SK-N-MC (cell line): ENCODE measurements around the gene ELAVL1.

Source experiments
- DNase-seq: peaks from one replicate; pipeline ENCODE4 v3.0.0-alpha.2; 2011; ENCODE audit warnings: low read depth, low spot score
- H3K27ac ChIP-seq: fragments of 200-600 bp; sonication (generic); 2 replicates; pipeline ENCODE4 v1.5.1; 2016; ENCODE audit warnings: mixed run types
- H3K36me3 ChIP-seq: fragments of 200-600 bp; sonication (generic); 2 replicates; pipeline ENCODE4 v1.6.1; 2017; ENCODE audit warnings: antibody characterized with exemption, low read length, mixed read lengths; ENCODE audit not compliant: insufficient read depth
- H3K4me3 ChIP-seq: fragments of 200-600 bp; sonication (generic); 2 replicates; pipeline ENCODE4 v1.5.1; 2016
- H3K9ac ChIP-seq: fragments of 200-600 bp; sonication (generic); 2 replicates; pipeline ENCODE4 v1.8.0; 2017; ENCODE audit warnings: mixed run types, mixed read lengths; ENCODE audit not compliant: insufficient read length
- H3K9me3 ChIP-seq: fragments of 200-600 bp; sonication (generic); 2 replicates; pipeline ENCODE4 v1.6.1; 2017; ENCODE audit warnings: low read depth, mild to moderate bottlenecking, antibody characterized with exemption, low read length, moderate library complexity, mixed read lengths
- EZH2 ChIP-seq: fragments of 200-600 bp; sonication (generic); IDR thresholded peaks from one replicate; pipeline ENCODE4 v1.6.1; 2017; ENCODE audit warnings: antibody characterized with exemption
- FOXP2 ChIP-seq: optimal IDR thresholded peaks from 2 replicates; pipeline ENCODE3; 2011; ENCODE audit warnings: mild to moderate bottlenecking, moderate library complexity; ENCODE audit not compliant: insufficient read depth; ENCODE audit errors: extremely low read length, control extremely low read depth
- POLR2AphosphoS5 ChIP-seq: IDR thresholded peaks from 2 replicates; pipeline ENCODE4 v1.6.1; 2012; ENCODE audit warnings: mild to moderate bottlenecking, low read depth, low read length, borderline replicate concordance

ELAVL1 gene

DNA sequence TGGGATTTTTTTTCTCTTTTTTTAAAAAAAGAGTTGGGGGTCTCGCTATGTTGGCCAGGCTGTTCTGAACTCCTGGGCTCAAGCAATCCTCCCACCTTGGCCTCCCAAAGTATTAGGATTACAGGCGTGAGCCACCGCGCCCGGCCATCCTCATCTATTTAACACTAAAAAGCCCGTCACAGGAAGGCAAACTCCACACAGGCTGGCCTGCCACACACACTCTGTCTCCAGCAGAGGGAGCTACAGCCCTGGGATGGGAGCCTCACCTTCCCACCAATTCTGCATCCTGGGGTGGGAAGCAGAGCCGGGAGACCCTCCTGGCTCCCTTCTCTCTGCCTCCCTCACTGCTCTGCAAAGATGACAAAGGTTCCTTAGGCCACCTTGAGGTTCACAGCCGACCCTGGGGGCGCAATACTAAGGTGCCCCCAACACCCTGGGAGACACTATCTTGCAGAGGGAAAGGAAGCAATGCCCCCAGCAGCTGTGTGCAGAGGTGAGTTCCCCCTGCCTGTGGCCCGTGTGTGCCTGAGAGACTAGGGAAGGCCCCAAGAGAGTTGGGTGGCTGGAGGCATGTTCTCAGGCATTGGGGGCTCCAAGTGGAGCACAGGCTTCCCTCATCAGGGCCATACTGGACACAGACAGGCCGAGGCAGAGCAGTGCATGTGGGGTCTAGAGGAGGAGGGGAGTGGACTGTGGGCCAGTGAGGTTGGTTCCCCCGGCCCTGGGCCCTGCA is 34.6 kb downstream of the ELAVL1 start:
- TF ChIP-seq FOXP2: no peak
- no peak for TF ChIP-seq EZH2
- TF ChIP-seq POLR2AphosphoS5: no peak
- Histone ChIP-seq H3K9me3 (no peaks in the 10 kb centered on the region), H3K36me3 (peaks cover 42% of the 10 kb centered on the region; the same call in 1 of the 2 replicates), H3K9ac (no peak overlapping the region), H3K4me3 (no peak overlapping the region), H3K27ac (no peak overlapping the region)
- DNase-seq: no peak

DNA sequence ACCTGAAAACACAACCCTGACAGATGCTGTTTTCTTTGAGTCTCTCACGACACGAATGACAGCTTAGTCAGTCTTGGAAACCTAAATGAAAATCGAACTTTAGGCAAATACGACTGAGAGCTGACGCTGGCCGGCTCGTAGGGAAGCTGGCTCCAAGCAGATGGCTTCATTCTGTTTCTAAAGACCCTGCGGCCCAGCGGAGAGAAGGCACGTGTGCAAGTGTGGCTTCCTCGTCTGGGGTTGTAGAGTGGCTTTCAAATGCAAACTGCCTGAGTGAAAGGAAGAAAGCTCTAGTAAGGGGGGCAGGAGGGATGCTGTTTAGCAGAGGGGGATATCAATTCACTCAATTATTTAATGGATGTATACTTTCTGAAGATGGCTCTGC is 35.9 kb downstream of the ELAVL1 start:
- Histone ChIP-seq H3K36me3 (peaks cover 54% of the 10 kb centered on the region; the same call in 1 of the 2 replicates), H3K9ac (no peak overlapping the region), H3K27ac (no peak overlapping the region), H3K4me3 (no peak overlapping the region), H3K9me3 (no peaks in the 10 kb centered on the region)
- no peak for DNase-seq
- TF ChIP-seq EZH2 (no peak), POLR2AphosphoS5 (no peak), FOXP2 (no peak)

DNA sequence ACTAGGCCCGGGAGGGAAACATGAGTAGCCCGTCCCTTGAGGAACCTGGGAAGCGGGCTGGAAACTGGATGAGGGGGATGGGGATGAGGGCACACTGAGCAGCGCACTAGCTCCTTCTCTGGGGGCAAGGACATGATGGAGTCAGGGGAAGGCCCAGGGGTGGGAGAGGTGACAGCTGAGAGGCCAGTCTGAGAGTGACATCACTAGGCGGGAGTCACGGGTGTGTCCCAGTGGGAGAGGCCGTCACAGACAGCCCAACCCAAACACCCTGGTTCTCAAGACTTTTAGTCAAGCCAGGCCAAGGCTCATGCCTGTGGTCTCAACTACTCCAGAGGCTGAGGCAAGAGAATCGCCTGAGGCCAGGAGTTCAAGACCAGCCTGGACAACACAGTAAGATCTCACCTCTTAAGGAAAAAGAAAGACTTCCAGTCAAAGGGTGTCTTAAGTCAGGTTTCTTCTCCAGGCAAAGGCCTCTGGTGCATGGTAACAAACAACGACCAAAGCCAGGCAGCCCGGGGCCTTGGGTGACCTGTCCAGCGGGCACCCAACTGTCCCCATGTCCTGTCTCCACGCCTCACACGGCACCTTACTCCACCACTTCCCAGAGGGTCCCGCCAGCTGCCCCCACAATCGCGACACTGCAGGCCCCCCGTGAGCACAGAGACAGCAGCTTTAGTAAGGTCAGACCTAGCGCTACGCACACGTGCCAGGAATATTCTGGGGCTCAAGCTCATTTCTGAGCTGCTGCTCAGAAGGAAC is 36.5 kb downstream of the ELAVL1 start:
- TF ChIP-seq POLR2AphosphoS5 (no peak), EZH2 (no peak), FOXP2 (no peak)
- Histone ChIP-seq H3K9me3 (no peaks in the 10 kb centered on the region), H3K36me3 (peaks cover 54% of the 10 kb centered on the region; the same call in 1 of the 2 replicates), H3K4me3 (no peak overlapping the region), H3K27ac (no peak overlapping the region), H3K9ac (no peak overlapping the region)
- no peak for DNase-seq

DNA sequence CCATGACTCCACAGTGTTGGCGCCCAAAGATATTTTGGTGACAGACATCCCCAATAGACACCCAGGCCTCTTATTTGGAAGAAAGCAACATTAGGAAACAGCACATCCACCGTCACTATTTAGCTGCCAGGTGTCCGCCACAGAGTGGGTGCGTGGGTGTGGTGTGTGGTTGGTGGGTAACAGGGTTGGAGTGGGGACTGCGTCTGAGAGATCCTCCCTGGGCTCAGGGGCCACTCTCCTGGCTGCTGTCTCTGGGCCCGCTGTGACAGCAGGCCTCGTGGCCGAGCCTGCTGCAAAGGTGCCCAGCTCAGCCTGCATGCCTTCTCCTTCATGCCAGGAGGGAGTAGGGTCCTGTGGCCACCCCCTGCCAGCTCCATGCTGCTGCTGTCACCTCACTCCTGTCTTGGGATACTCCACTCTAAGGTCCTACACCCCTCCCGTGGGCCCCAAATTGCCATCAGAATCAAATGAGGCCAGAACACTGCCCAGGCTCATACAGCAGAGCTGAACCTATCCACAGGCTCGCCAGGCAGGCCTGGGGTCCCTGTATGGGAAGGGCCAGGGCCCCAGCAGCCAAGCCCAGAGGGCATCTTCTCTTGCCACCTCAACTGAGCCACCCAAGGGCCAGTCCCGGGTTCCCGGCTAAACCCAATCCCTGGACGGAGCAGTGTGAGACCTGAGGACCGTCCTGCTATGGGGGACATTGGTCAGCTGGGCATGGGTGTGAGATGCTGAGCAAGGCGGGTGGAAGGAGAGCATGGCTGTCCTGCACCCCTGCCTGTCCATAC is 37.2 kb downstream of the ELAVL1 start:
- Histone ChIP-seq H3K27ac (no peak overlapping the region), H3K36me3 (peaks cover 54% of the 10 kb centered on the region; the same call in 1 of the 2 replicates), H3K4me3 (no peak overlapping the region), H3K9ac (no peak overlapping the region), H3K9me3 (no peaks in the 10 kb centered on the region)
- no peak for TF ChIP-seq FOXP2
- no peak for TF ChIP-seq POLR2AphosphoS5
- no peak for TF ChIP-seq EZH2
- DNase-seq: no peak

DNA sequence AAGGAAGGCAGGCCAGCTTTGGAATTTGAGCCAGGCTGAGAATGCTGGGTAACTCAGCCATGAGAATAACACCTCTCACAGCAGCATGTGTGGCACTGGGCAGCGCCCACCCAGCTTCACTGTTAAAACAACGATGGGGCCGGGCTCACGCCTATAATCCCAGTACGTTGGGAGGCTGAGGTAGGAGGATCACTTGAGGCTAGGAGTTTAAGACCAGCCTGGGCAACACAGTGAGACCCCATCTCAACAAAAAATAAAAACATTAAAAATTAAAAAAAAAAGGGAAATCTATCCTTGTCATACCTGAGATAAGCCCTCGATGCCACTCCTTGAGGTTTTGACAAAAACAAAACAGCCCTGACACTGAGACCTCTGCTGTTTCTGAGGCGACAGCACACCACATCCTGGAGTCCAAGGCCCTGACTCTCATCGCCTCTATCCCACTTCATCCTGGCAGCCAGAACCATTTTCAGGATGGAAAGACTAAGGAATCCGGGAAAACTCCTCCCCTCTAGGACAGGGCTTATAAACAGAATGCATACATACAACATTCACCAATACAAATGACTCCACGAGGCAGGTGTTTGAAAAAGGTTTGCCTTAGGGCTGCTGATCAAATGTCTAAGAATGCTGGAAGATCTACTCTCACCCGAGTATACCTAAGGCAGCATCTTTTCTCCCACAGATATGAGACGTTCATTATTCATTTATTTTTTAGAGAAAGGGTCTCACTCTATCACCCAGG is 39.3 kb downstream of the ELAVL1 start:
- Histone ChIP-seq H3K27ac (no peak overlapping the region), H3K36me3 (peaks cover 61% of the 10 kb centered on the region), H3K9ac (no peak overlapping the region), H3K4me3 (no peak overlapping the region), H3K9me3 (no peaks in the 10 kb centered on the region)
- no peak for TF ChIP-seq FOXP2
- no peak for TF ChIP-seq EZH2
- no peak for TF ChIP-seq POLR2AphosphoS5
- DNase-seq: no peak

DNA sequence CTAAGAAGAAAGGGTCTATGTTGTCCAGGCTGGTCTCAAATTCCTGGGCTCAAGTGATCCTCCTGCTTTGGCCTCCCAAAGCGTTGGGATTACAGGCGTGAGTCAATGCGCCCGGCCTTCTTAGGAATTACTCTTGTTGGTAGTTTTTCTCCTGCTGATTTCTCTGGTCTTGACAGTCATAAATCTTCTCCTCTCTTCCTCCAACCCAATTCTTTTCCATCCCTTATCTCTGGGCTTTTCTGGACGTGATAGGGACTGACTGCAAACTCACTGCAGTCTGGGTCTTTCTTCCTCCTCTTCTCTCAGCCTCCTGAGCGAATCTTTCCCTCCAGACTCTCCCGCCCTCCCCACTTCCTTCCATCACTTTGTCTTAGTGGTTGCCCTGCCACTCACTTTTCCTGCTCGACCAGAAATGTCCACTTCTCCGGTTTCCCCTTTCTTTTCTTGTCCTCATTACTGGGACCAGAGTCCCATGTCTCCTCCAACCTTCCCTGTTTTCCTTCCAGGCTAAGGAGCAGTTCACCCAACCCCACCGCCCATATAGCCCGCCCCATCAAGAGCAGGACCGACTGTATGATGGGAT is 40.1 kb downstream of the ELAVL1 start:
- Histone ChIP-seq H3K9ac (no peak overlapping the region), H3K27ac (no peak overlapping the region), H3K36me3 (peaks cover 61% of the 10 kb centered on the region), H3K4me3 (no peak overlapping the region), H3K9me3 (no peaks in the 10 kb centered on the region)
- TF ChIP-seq EZH2: no peak
- no peak for TF ChIP-seq FOXP2
- no peak for TF ChIP-seq POLR2AphosphoS5
- DNase-seq: no peak

DNA sequence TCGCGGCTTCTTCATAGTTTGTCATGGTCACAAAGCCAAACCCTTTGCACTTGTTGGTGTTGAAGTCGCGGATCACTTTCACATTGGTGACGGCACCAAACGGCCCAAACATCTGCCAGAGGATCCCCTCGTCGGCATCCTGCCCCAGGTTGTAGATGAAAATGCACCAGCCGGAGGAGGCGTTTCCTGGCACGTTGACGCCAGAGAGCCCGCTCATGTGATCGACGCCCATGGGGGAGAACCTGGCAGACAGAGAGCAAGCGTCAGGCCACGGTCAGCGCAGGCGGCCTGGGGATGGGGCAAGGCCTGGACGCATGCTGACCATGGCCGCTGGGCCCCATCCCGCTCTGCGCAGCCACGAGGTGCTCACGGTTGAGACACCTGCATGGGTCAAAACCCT is 41.9 kb downstream of the ELAVL1 start:
- H3K27ac ChIP-seq: no peak overlapping the region
- H3K9ac ChIP-seq: no peak overlapping the region
- no peaks in the 10 kb centered on the region for H3K9me3 ChIP-seq
- TF ChIP-seq FOXP2 (no peak), EZH2 (no peak), POLR2AphosphoS5 (no peak)
- H3K4me3 ChIP-seq: no peak overlapping the region
- no peak for DNase-seq
- peaks cover 55% of the 10 kb centered on the region for H3K36me3 ChIP-seq
